Measurements from ENCODE around the gene MEGF11. TPM values are rescaled to one million over a fixed set of nuclear protein-coding genes. Genes with fewer than 3 reads are reported as not detected.

MEGF11 gene
- total RNA-seq, 1 experiment from 2014 or later: not detected

- Histone ChIP-seq H3K4me3 (no peak overlapping the region), H3K27ac (no peak overlapping the region), H3K36me3 (ENCODE audit: low read depth) (no peaks in the 10 kb centered on the region), H4K20me1 (ENCODE audit: insufficient read depth) (no peaks in the 10 kb centered on the region), H3F3A (ENCODE audit: insufficient read depth, low read depth) (no peaks in the 10 kb centered on the region), H3K4me2 (no peak overlapping the region), H3K9me3 (ENCODE audit: insufficient read depth, low read depth) (no peaks in the 10 kb centered on the region), H3K4me1 (replicated peaks; ENCODE audit: insufficient read depth) (no peaks in the 10 kb centered on the region), H3K9me2 (ENCODE audit: insufficient read depth) (no peaks in the 10 kb centered on the region), H3K27me3 (ENCODE audit: insufficient read depth, low read depth) (peaks cover 55% of the 10 kb centered on the region), H3K79me2 (ENCODE audit: low read depth) (no peaks in the 10 kb centered on the region), H2AFZ (no peak overlapping the region)
- intact Hi-C loops (cut with micrococcal nuclease; ENCODE audit: unreplicated experiment): no loop called here
- no peak for DNase-seq
- CTCF ChIA-PET: no interaction called here
- TF ChIP-seq EZH2 (IDR thresholded peaks at IDR 0.05; ENCODE audit: low read depth): no peak
- no peak for TF ChIP-seq CTCF (conservative IDR thresholded peaks at IDR 0.05)
- POLR2A ChIA-PET (ENCODE audit: unreplicated experiment): interaction anchor here (0.5 kb wide), 1 partner anchor 25 kb away, joined by 4 read pairs; no protein-coding TSS in a partner anchor
- BruUV-seq (replicated peaks): no TSS peak
Observed at GRCh38 chr15:66123799-66124198, 129.8 kb downstream of the MEGF11 start.

- CTCF ChIA-PET: no interaction called here
- no peaks in the 10 kb centered on the region for H3F3A ChIP-seq (ENCODE audit: insufficient read depth, low read depth)
- H3K36me3 ChIP-seq (ENCODE audit: low read depth): no peaks in the 10 kb centered on the region
- no peaks in the 10 kb centered on the region for H4K20me1 ChIP-seq (ENCODE audit: insufficient read depth)
- H3K9me2 ChIP-seq (ENCODE audit: insufficient read depth): no peaks in the 10 kb centered on the region
- peaks cover 45% of the 10 kb centered on the region for H3K27me3 ChIP-seq (ENCODE audit: insufficient read depth, low read depth)
- no peak overlapping the region for H2AFZ ChIP-seq
- no peaks in the 10 kb centered on the region for H3K79me2 ChIP-seq (ENCODE audit: low read depth)
- BruUV-seq (replicated peaks): no TSS peak
- H3K4me1 ChIP-seq (replicated peaks; ENCODE audit: insufficient read depth): no peaks in the 10 kb centered on the region
- H3K4me3 ChIP-seq: no peak overlapping the region
- no peak overlapping the region for H3K27ac ChIP-seq
- DNase-seq: no peak
- H3K4me2 ChIP-seq: no peak overlapping the region
- no peak for TF ChIP-seq EZH2 (IDR thresholded peaks at IDR 0.05; ENCODE audit: low read depth)
- TF ChIP-seq CTCF (conservative IDR thresholded peaks at IDR 0.05): no peak
- intact Hi-C loops (cut with micrococcal nuclease; ENCODE audit: unreplicated experiment): no loop called here
- POLR2A ChIA-PET (ENCODE audit: unreplicated experiment): no interaction called here
- H3K9me3 ChIP-seq (ENCODE audit: insufficient read depth, low read depth): no peaks in the 10 kb centered on the region
Observed at GRCh38 chr15:66120422-66120821, 133.1 kb downstream of the MEGF11 start.

- Histone ChIP-seq H4K20me1 (ENCODE audit: insufficient read depth) (no peaks in the 10 kb centered on the region), H3K9me3 (ENCODE audit: insufficient read depth, low read depth) (no peaks in the 10 kb centered on the region), H3K4me3 (no peak overlapping the region), H3K27me3 (ENCODE audit: insufficient read depth, low read depth) (peaks cover 35% of the 10 kb centered on the region), H3K79me2 (ENCODE audit: low read depth) (no peaks in the 10 kb centered on the region), H3F3A (ENCODE audit: insufficient read depth, low read depth) (no peaks in the 10 kb centered on the region), H3K9me2 (ENCODE audit: insufficient read depth) (no peaks in the 10 kb centered on the region), H3K4me2 (no peak overlapping the region), H3K4me1 (replicated peaks; ENCODE audit: insufficient read depth) (no peaks in the 10 kb centered on the region), H3K27ac (no peak overlapping the region), H3K36me3 (ENCODE audit: low read depth) (no peaks in the 10 kb centered on the region), H2AFZ (no peak overlapping the region)
- no TSS peak for BruUV-seq (replicated peaks)
- intact Hi-C loops (cut with micrococcal nuclease; ENCODE audit: unreplicated experiment): no loop called here
- no peak for TF ChIP-seq CTCF (conservative IDR thresholded peaks at IDR 0.05)
- TF ChIP-seq EZH2 (IDR thresholded peaks at IDR 0.05; ENCODE audit: low read depth): no peak
- ChIA-PET POLR2A (ENCODE audit: unreplicated experiment) (no interaction called here), CTCF (no interaction called here)
- DNase-seq: no peak
Observed at GRCh38 chr15:66117841-66118240, 135.7 kb downstream of the MEGF11 start.
